ENCODE measurements around the gene SLC44A2.

DNA sequence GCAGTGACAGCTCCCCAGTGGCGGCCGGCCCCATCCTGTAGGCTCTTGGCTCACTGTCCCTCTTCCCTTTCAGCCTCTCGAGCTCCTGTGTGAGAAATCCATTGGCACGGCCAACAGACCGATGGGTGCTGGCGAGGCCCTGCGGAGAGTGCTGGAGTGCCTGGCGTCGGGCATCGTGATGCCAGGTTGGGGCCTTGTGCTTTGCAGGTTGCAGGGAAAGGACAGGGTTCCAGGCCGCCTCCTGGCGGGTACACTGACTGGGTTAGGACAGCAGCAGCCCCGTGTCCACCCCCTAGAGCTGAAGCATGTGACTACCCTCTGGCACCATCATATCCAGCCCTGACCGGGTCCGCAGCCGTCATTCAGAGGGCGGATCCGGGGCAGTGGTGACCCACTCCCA is 54.4 kb downstream of the SLC44A2 start:
- TF ChIP-seq, protein P1, sequence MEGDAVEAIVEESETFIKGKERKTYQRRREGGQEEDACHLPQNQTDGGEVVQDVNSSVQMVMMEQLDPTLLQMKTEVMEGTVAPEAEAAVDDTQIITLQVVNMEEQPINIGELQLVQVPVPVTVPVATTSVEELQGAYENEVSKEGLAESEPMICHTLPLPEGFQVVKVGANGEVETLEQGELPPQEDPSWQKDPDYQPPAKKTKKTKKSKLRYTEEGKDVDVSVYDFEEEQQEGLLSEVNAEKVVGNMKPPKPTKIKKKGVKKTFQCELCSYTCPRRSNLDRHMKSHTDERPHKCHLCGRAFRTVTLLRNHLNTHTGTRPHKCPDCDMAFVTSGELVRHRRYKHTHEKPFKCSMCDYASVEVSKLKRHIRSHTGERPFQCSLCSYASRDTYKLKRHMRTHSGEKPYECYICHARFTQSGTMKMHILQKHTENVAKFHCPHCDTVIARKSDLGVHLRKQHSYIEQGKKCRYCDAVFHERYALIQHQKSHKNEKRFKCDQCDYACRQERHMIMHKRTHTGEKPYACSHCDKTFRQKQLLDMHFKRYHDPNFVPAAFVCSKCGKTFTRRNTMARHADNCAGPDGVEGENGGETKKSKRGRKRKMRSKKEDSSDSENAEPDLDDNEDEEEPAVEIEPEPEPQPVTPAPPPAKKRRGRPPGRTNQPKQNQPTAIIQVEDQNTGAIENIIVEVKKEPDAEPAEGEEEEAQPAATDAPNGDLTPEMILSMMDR (optimal IDR thresholded peaks at IDR 0.05 in 1 of 3, IDR thresholded peaks at IDR 0.05 in 1 of 3, conservative IDR thresholded peaks at IDR 0.05 in 1 of 3; ENCODE audit: extremely low read depth in 1 of 3, insufficient read depth in 2 of 3, low read length in 3 of 3), result no peak
- TF ChIP-seq EZH2 (IDR thresholded peaks at IDR 0.05; ENCODE audit: low read length), result no peak
